K562 (cell line): Measurements from ENCODE around the gene BAD. TPM values are rescaled to one million over a fixed set of nuclear protein-coding genes. Genes with fewer than 3 reads are reported as not detected.

ENCODE experiments used
- ARNT ChIP-seq, 2 experiments: fragments of 450-650 bp; IDR thresholded peaks; 2 replicates each; pipeline ENCODE4 v1.6.1; 2016; ENCODE audit warnings: mild to moderate bottlenecking in 1 of 2
- BCOR ChIP-seq: fragments of 450-650 bp; IDR thresholded peaks from 2 replicates; pipeline ENCODE4 v1.6.1; 2016
- BRD9 ChIP-seq: fragments of 450-650 bp; IDR thresholded peaks from 2 replicates; pipeline ENCODE4 v1.6.1; 2018; ENCODE audit warnings: low read depth; ENCODE audit not compliant: partially characterized antibody
- CBX3 ChIP-seq, 2 experiments: IDR thresholded peaks; 1 replicate in 1 of 2; 2 replicates in 1 of 2; pipeline ENCODE4 v1.6.1; 2012; ENCODE audit warnings: inconsistent platforms in 2 of 2, low read length in 2 of 2, borderline replicate concordance in 1 of 2, control low read depth in 1 of 2
- CXXC5 ChIP-seq: fragments of 250-450 bp; sonication (Bioruptor Pico); IDR thresholded peaks from 2 replicates; pipeline ENCODE4 v1.8.0; 2022; ENCODE audit warnings: inconsistent platforms, mild to moderate bottlenecking, moderate library complexity
- DDX20 ChIP-seq: fragments of 450-650 bp; IDR thresholded peaks from 2 replicates; pipeline ENCODE4 v1.6.1; 2016; ENCODE audit warnings: missing genetic modification characterization, low read depth, mild to moderate bottlenecking, missing compliant biosample characterization, moderate library complexity
- GABPB1 ChIP-seq: sonication (generic); formaldehyde crosslinking; IDR thresholded peaks from 2 replicates; pipeline ENCODE4 v1.8.0; 2022; ENCODE audit warnings: mild to moderate bottlenecking, missing genetic modification reagents
- GATA2 ChIP-seq: sonication (generic); formaldehyde crosslinking; IDR thresholded peaks from 2 replicates; pipeline ENCODE4 v1.4.0; 2020; ENCODE audit warnings: mild to moderate bottlenecking, missing genetic modification reagents
- KDM1A ChIP-seq, 2 experiments: fragments of 450-650 bp; IDR thresholded peaks; 2 replicates each; pipeline ENCODE4 v1.6.1; 2016; ENCODE audit warnings: mild to moderate bottlenecking in 2 of 2
- KHSRP ChIP-seq: fragments of 450-650 bp; IDR thresholded peaks from 2 replicates; pipeline ENCODE4 v1.6.1; 2017
- MIER1 ChIP-seq: fragments of 450-650 bp; IDR thresholded peaks from 2 replicates; pipeline ENCODE4 v1.6.1; 2016; ENCODE audit warnings: antibody characterized with exemption, mild to moderate bottlenecking, low read depth
- NFIC ChIP-seq: fragments of 450-650 bp; IDR thresholded peaks from 2 replicates; pipeline ENCODE4 v1.6.1; 2017; ENCODE audit warnings: mild to moderate bottlenecking, inconsistent platforms
- RAD51 ChIP-seq: fragments of 450-650 bp; IDR thresholded peaks from 2 replicates; pipeline ENCODE4 v1.7.1; 2016; ENCODE audit warnings: low read depth, mild to moderate bottlenecking, borderline replicate concordance
- ZBED1 ChIP-seq: IDR thresholded peaks from 2 replicates; pipeline ENCODE4 v1.6.1; 2014
- ZNF444 ChIP-seq: fragments of 250-450 bp; sonication (Bioruptor Pico); IDR thresholded peaks from 2 replicates; pipeline ENCODE4 v1.4.0; 2020; ENCODE audit warnings: mild to moderate bottlenecking, moderate library complexity
- polyA plus RNA-seq, 8 experiments: library from polyadenylated mRNA; depleted of rRNA in 4 of 8; stranded (reverse) in 5 of 8; unstranded in 3 of 8; fragments of >200 nt; fragmentation: Nextera tagmentation in 2 of 8; fragmentation: Illumina TruSeq in 1 of 8; extraction: Ambion mirVana in 2 of 8; extraction: Trizol in 1 of 8; gene quantifications; 2 replicates each; pipeline versions ENCODE4 v1.2.1 to v1.2.3, GENCODE V29; 2011 to 2014; ENCODE audit warnings: inconsistent platforms in 1 of 8, missing spikeins in 1 of 8
- total RNA-seq, 7 experiments: library from RNA; depleted of rRNA in 6 of 7; stranded (reverse); fragments of >200 nt in 6 of 7; fragmentation: Illumina TruSeq in 2 of 7; extraction: Trizol in 2 of 7; gene quantifications; 2 replicates each; pipeline versions ENCODE4 v1.2.1 to v1.2.3, GENCODE V29; 2011 to 2021; ENCODE audit warnings: low replicate concordance in 1 of 7
- TF ChIP-seq, protein P1 (sequence below): sonication (generic); formaldehyde crosslinking; IDR thresholded peaks from 2 replicates; pipeline ENCODE4 v1.8.0; 2022; ENCODE audit warnings: mild to moderate bottlenecking, missing genetic modification reagents
- TF ChIP-seq, protein P2 (sequence below), 2 experiments: fragments of 200-800 bp in 1 of 2; sonication (Bioruptor generic) in 1 of 2; sonication (generic) in 1 of 2; formaldehyde crosslinking in 1 of 2; IDR thresholded peaks in 1 of 2; conservative IDR thresholded peaks in 1 of 2; 2 replicates each; pipeline versions ENCODE4 v1.5.0 to v1.6.1; 2016 to 2020; ENCODE audit warnings: missing compliant biosample characterization in 1 of 2, missing genetic modification characterization in 1 of 2, missing genetic modification reagents in 1 of 2
- TF ChIP-seq, protein P3 (sequence below), 2 experiments: fragments of 450-650 bp; conservative IDR thresholded peaks; 2 replicates each; pipeline ENCODE4 v1.6.1; 2017; ENCODE audit warnings: mild to moderate bottlenecking in 2 of 2, moderate library complexity in 2 of 2
- TF ChIP-seq, protein P4 (sequence below): fragments of 450-650 bp; formaldehyde crosslinking; IDR thresholded peaks from 2 replicates; pipeline ENCODE4 v1.4.0; 2020; ENCODE audit warnings: mild to moderate bottlenecking, moderate library complexity

Gene BAD
- total and polyA plus RNA-seq, 9 of the 15 experiments (the other 6 are each of a cell fraction or from before 2014, with no cell fraction given) = 0.61 to 45.6 (median 11.8) TPM

DNA sequence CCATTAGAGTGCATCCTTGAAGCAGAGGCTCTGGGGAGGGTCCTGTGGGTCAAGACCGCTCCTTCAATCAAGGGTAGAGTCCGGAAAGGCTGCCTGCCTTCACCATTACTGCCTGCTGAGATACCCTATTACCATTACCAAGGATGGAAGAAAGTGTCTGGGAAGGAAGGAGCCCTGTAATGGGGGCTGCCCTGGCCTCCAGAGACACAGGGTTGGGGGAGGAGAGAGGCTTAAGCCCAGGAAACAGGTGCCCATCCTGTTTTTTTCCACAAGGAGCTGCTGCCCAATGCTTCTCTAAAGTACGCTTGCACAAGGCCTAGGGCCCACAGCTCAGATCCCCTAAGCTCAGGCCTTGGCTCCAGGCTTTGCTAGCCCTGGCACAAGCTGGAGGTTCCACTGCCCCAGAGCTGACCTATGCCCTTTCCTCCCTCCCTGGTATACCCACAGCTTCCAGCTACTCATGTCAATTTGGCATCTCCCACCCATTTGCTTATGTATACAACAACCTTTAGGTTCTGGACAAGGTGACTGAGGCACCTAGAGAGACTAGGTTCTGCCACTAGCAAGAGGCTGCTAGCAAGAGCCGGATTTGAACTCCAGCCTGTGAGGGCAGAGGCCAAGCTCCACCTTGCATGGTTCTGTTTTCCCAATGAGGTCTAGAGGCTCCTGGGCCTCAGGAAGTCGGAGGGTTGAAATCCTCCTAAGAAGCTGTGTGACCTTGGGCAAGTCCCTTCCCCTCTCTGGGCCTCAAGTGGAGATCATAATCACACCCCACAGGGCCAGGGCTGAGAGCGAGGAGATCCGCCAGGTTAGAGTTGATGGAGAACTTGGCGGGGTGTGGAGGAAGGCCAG lies 34.7 kb downstream of the BAD start (continued):
- TF ChIP-seq, protein P1, sequence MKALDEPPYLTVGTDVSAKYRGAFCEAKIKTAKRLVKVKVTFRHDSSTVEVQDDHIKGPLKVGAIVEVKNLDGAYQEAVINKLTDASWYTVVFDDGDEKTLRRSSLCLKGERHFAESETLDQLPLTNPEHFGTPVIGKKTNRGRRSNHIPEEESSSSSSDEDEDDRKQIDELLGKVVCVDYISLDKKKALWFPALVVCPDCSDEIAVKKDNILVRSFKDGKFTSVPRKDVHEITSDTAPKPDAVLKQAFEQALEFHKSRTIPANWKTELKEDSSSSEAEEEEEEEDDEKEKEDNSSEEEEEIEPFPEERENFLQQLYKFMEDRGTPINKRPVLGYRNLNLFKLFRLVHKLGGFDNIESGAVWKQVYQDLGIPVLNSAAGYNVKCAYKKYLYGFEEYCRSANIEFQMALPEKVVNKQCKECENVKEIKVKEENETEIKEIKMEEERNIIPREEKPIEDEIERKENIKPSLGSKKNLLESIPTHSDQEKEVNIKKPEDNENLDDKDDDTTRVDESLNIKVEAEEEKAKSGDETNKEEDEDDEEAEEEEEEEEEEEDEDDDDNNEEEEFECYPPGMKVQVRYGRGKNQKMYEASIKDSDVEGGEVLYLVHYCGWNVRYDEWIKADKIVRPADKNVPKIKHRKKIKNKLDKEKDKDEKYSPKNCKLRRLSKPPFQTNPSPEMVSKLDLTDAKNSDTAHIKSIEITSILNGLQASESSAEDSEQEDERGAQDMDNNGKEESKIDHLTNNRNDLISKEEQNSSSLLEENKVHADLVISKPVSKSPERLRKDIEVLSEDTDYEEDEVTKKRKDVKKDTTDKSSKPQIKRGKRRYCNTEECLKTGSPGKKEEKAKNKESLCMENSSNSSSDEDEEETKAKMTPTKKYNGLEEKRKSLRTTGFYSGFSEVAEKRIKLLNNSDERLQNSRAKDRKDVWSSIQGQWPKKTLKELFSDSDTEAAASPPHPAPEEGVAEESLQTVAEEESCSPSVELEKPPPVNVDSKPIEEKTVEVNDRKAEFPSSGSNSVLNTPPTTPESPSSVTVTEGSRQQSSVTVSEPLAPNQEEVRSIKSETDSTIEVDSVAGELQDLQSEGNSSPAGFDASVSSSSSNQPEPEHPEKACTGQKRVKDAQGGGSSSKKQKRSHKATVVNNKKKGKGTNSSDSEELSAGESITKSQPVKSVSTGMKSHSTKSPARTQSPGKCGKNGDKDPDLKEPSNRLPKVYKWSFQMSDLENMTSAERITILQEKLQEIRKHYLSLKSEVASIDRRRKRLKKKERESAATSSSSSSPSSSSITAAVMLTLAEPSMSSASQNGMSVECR (CRISPR knock-in tag) = no peak
- TF ChIP-seq ZBED1 = no peak
- TF ChIP-seq ARNT (IDR thresholded peaks at IDR 0.05) = 0 out of 4 replicates have a peak, but pooled peaks of 1 of the 2 experiments have one; percentile 44
- TF ChIP-seq, protein P2, sequence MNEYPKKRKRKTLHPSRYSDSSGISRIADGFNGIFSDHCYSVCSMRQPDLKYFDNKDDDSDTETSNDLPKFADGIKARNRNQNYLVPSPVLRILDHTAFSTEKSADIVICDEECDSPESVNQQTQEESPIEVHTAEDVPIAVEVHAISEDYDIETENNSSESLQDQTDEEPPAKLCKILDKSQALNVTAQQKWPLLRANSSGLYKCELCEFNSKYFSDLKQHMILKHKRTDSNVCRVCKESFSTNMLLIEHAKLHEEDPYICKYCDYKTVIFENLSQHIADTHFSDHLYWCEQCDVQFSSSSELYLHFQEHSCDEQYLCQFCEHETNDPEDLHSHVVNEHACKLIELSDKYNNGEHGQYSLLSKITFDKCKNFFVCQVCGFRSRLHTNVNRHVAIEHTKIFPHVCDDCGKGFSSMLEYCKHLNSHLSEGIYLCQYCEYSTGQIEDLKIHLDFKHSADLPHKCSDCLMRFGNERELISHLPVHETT (CRISPR knock-in tag; conservative IDR thresholded peaks at IDR 0.05 in 1 of 2, IDR thresholded peaks at IDR 0.05 in 1 of 2) = no peak
- peak in 1 of 2 experiments; percentile 62; a peak in 1 of 3 replicates for TF ChIP-seq CBX3 (IDR thresholded peaks at IDR 0.05; ENCODE audit: borderline replicate concordance in 1 of 2, low read length in 2 of 2)
- TF ChIP-seq BCOR = peak; percentile 99
- TF ChIP-seq CXXC5 (CRISPR knock-in tag) = no peak
- no peak for TF ChIP-seq MIER1
- TF ChIP-seq, protein P3, sequence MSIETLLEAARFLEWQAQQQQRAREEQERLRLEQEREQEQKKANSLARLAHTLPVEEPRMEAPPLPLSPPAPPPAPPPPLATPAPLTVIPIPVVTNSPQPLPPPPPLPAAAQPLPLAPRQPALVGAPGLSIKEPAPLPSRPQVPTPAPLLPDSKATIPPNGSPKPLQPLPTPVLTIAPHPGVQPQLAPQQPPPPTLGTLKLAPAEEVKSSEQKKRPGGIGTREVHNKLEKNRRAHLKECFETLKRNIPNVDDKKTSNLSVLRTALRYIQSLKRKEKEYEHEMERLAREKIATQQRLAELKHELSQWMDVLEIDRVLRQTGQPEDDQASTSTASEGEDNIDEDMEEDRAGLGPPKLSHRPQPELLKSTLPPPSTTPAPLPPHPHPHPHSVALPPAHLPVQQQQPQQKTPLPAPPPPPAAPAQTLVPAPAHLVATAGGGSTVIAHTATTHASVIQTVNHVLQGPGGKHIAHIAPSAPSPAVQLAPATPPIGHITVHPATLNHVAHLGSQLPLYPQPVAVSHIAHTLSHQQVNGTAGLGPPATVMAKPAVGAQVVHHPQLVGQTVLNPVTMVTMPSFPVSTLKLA (conservative IDR thresholded peaks at IDR 0.05) = no peak
- TF ChIP-seq GABPB1 (CRISPR knock-in tag) = no peak
- TF ChIP-seq GATA2 (CRISPR knock-in tag) = peak; percentile 82
- TF ChIP-seq, protein P4, sequence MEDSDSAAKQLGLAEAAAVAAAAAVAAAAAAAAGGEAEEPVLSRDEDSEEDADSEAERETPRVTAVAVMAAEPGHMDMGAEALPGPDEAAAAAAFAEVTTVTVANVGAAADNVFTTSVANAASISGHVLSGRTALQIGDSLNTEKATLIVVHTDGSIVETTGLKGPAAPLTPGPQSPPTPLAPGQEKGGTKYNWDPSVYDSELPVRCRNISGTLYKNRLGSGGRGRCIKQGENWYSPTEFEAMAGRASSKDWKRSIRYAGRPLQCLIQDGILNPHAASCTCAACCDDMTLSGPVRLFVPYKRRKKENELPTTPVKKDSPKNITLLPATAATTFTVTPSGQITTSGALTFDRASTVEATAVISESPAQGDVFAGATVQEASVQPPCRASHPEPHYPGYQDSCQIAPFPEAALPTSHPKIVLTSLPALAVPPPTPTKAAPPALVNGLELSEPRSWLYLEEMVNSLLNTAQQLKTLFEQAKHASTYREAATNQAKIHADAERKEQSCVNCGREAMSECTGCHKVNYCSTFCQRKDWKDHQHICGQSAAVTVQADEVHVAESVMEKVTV (CRISPR knock-in tag) = no peak
- no peak for TF ChIP-seq ZNF444
- no peak for TF ChIP-seq RAD51
- TF ChIP-seq DDX20 = no peak
- no peak for TF ChIP-seq KHSRP
- TF ChIP-seq BRD9 = peak; percentile 84
- peak in 1 of 2 experiments; percentile 97; a peak in 3 of 4 replicates for TF ChIP-seq KDM1A (IDR thresholded peaks at IDR 0.05)
- TF ChIP-seq NFIC = 0 out of 2 replicates have a peak, but pooled peaks have one; percentile 19
